Lung (tissue), 12 donors: ENCODE results near the gene CCDC107. TPM values are rescaled to one million over a fixed set of nuclear protein-coding genes. Genes with fewer than 3 reads are reported as not detected.

ENCODE experiments used
- ATAC-seq: fragments of 200-7000 bp; cut with Tn5 transposase; one replicate; pipeline ENCODE4 v1.9.1; 2020; ENCODE audit warnings: moderate number of reproducible peaks; ENCODE audit not compliant: insufficient read depth, low FRiP score
- DNase-seq, 3 donors: peaks; one replicate each; pipeline ENCODE4 v3.0.0-alpha.2; 2013 to 2017
- H3K27ac ChIP-seq, 2 donors: one replicate each; pipeline ENCODE4 v1.5.1; 2013; ENCODE audit warnings: mild to moderate bottlenecking in 2 of 2, moderate library complexity in 2 of 2, control low read depth in 1 of 2, inconsistent platforms in 1 of 2, low read depth in 1 of 2, low read length in 1 of 2
- H3K27me3 ChIP-seq, 3 donors: one replicate each; pipeline ENCODE4 v1.5.1; 2013; ENCODE audit warnings: low read length in 2 of 3; ENCODE audit not compliant: control insufficient read depth in 3 of 3, insufficient read depth in 3 of 3
- H3K36me3 ChIP-seq, 4 donors: one replicate each; pipeline ENCODE4 v1.5.1; 2013; ENCODE audit warnings: low read length in 4 of 4, mild to moderate bottlenecking in 1 of 4, moderate library complexity in 1 of 4; ENCODE audit not compliant: control insufficient read depth in 4 of 4, insufficient read depth in 4 of 4
- H3K4me1 ChIP-seq, 5 donors: one replicate each; pipeline ENCODE4 v1.5.1; 2013; ENCODE audit warnings: low read length in 5 of 5, mild to moderate bottlenecking in 2 of 5, moderate library complexity in 1 of 5; ENCODE audit not compliant: control insufficient read depth in 5 of 5, insufficient read depth in 5 of 5
- H3K4me3 ChIP-seq: one replicate; pipeline ENCODE4 v1.5.1; 2013; ENCODE audit warnings: mild to moderate bottlenecking, control low read depth, moderate library complexity
- H3K9ac ChIP-seq, 2 donors: one replicate each; pipeline ENCODE4 v1.5.1; 2013; ENCODE audit warnings: low read length in 2 of 2, control low read depth in 1 of 2; ENCODE audit not compliant: insufficient read depth in 1 of 2
- H3K9me3 ChIP-seq, 4 donors: one replicate each; pipeline ENCODE4 v1.5.1; 2013; ENCODE audit warnings: low read length in 3 of 4, mild to moderate bottlenecking in 1 of 4, moderate library complexity in 1 of 4; ENCODE audit not compliant: control insufficient read depth in 4 of 4, insufficient read depth in 3 of 4
- CTCF ChIP-seq: IDR thresholded peaks from 2 replicates; pipeline ENCODE4 v1.5.1; 2012; ENCODE audit warnings: mild to moderate bottlenecking; ENCODE audit errors: control extremely low read depth, extremely low read depth
- WGBS, 2 donors: extraction: QIAGEN DNeasy Blood & Tissue Kit; methylation state at CpG; one replicate each; pipeline ENCODE4 v1.1.7; 2013; 5-methylcytosine and 5-hydroxymethylcytosine counted together
- polyA plus RNA-seq, 2 donors: library from polyadenylated mRNA; stranded (reverse); fragments of 200-250 nt; gene quantifications; one replicate each; pipeline ENCODE4 v1.2.1, GENCODE V29; 2013
- total RNA-seq, 2 donors: library from RNA; depleted of rRNA in 1 of 2; stranded (reverse); fragments of >200 nt in 1 of 2; gene quantifications; one replicate each; pipeline ENCODE4 v1.2.1, GENCODE V29; 2014 to 2021
- donor health status: control.
- donor health status: control.
- donor health status: Bipolar disorder and iron deficiency.
- donor health status: healthy.
- donor health status: DM: yes; HTN: yes; CAD: no.

Gene CCDC107
- total and polyA plus RNA-seq, 4 donors, result 9.9 to 53.9 (median 31.0) TPM

DNA sequence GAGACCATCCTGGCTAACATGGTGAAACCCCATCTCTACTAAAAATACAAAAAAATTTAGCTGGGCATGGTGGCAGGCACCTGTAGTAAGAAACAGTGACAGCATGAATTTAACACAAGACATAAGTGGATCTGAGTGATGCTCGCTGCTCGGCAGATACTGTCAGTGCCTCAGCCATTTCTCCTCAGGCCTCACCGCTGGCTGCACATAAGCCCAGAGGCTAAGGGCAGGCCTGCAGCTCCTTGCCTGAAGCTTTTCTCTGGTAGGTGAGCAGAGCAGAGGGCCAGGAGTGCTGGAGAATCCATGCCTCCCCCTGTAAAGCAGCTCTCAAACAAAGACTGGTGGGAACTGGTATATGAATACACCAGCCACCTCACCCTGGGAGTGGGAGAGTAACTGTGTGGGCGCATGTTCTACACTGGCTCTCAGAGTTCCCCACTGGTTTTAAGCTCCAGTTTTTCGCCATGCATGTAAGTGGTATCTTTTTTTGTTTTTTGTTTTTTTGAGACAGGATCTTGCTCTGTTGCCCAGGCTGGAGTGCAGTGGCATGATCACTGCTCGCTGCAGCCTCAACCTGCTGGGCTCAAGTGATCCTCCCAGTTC is 29.6 kb upstream of the CCDC107 start:
- no peak for TF ChIP-seq CTCF
- Histone ChIP-seq H3K4me1 (peaks cover 0 to 1% (median 0%) of the 10 kb centered on the region in 5 donors), H3K9ac (no peak overlapping the region), H3K27ac (no peak overlapping the region), H3K27me3 (no peaks in the 10 kb centered on the region), H3K9me3 (no peaks in the 10 kb centered on the region), H3K4me3 (no peak overlapping the region), H3K36me3 (no peaks in the 10 kb centered on the region)
- no peak for DNase-seq
- no peak for ATAC-seq
- WGBS, 2 donors, result 96 to 99% methylated on average over 6 of the region's 6 CpGs

DNA sequence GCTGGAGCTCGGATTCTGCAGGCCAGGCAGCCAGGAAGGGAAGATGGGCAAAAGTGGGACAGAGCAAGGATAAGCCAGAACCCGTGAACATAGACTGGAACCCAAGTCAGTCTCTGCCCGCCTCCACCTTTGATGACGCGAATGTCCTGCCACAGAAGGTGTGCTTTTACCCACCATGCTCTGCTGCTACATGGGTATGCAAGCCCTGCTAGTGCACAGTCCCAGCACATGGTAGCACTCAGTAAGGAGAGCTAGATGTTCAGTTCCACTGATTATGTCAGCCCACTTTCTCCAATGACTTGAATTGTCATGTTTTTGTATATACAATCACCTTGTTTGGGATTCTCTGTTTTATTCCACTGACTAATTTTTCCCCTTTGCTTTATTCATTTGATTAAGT is 28.5 kb upstream of the CCDC107 start:
- DNase-seq, result no peak
- 89 to 95% methylated on average over 5 of the region's 5 CpGs for WGBS, 2 donors
- Histone ChIP-seq H3K9me3 (no peaks in the 10 kb centered on the region), H3K36me3 (no peaks in the 10 kb centered on the region), H3K27ac (no peak overlapping the region), H3K4me3 (no peak overlapping the region), H3K27me3 (no peaks in the 10 kb centered on the region), H3K4me1 (no peaks in the 10 kb centered on the region), H3K9ac (no peak overlapping the region)
- no peak for TF ChIP-seq CTCF
- no peak for ATAC-seq

- Histone ChIP-seq H3K36me3 (no peaks in the 10 kb centered on the region), H3K9me3 (no peaks in the 10 kb centered on the region), H3K27me3 (no peaks in the 10 kb centered on the region), H3K4me1 (peaks cover 0 to 5% (median 0%) of the 10 kb centered on the region in 5 donors), H3K4me3 (no peak overlapping the region), H3K27ac (no peak overlapping the region), H3K9ac (no peak overlapping the region)
- ATAC-seq (no peak), DNase-seq (no peak)
- TF ChIP-seq CTCF, result no peak
Observed at GRCh38 chr9:35635730-35636129, 22.4 kb upstream of the CCDC107 start.
